Neural crest cell (in vitro differentiated cells): ENCODE measurements around the gene GPR68. TPM values are rescaled to one million over a fixed set of nuclear protein-coding genes. Genes with fewer than 3 reads are reported as not detected.
"Not testable (repeated sequence)": the region's sequence is repeated elsewhere in the genome, so short reads cannot be mapped to it uniquely, and the experiment has no call there.

ENCODE experiments used
- DNase-seq: peaks from one replicate; pipeline ENCODE4 v3.0.0; 2021; ENCODE audit warnings: low read depth, mixed read lengths, low spot score
- H3K27ac Mint-ChIP-seq: one replicate; pipeline ENCODE4 v1.8.0; 2021; ENCODE audit warnings: mild to moderate bottlenecking, mixed read lengths; ENCODE audit not compliant: unreplicated experiment
- H3K27me3 Mint-ChIP-seq: 2 replicates; pipeline ENCODE4 v1.8.0; 2021; ENCODE audit warnings: low read depth, mild to moderate bottlenecking, mixed read lengths
- H3K36me3 Mint-ChIP-seq: 2 replicates; pipeline ENCODE4 v1.8.0; 2021; ENCODE audit warnings: low read depth, mild to moderate bottlenecking, mixed read lengths
- H3K4me1 Mint-ChIP-seq: 2 replicates; pipeline ENCODE4 v1.8.0; 2021; ENCODE audit warnings: mixed read lengths
- H3K4me3 Mint-ChIP-seq: one replicate; pipeline ENCODE4 v1.8.0; 2021; ENCODE audit warnings: mild to moderate bottlenecking, mixed read lengths
- H3K9me3 Mint-ChIP-seq: 2 replicates; pipeline ENCODE4 v1.8.0; 2021; ENCODE audit warnings: mixed read lengths
- CTCF ChIP-seq: fragments of 200-600 bp; sonication (generic); conservative IDR thresholded peaks from 2 replicates; pipeline ENCODE4 v1.5.0; 2021; ENCODE audit warnings: antibody characterized with exemption, mild to moderate bottlenecking
- total RNA-seq: library from RNA; stranded (reverse); gene quantifications from 2 replicates; pipeline ENCODE4 v1.2.1, GENCODE V29; 2021

GPR68 gene
- total RNA-seq, 1 donor from 2014 or later: 0.14 TPM

GRCh38 chr14:91202234-91202974, 42.1 kb downstream of the GPR68 start:
- peaks cover 2% of the 10 kb centered on the region for H3K27me3 Mint-ChIP-seq
- peaks cover 16% of the 10 kb centered on the region for H3K36me3 Mint-ChIP-seq
- H3K9me3 Mint-ChIP-seq: peaks cover 10% of the 10 kb centered on the region
- no peak for TF ChIP-seq CTCF
- peak overlapping the region; percentile 91 for H3K27ac Mint-ChIP-seq
- no peak for DNase-seq
- H3K4me1 Mint-ChIP-seq: peaks cover 44% of the 10 kb centered on the region
- H3K4me3 Mint-ChIP-seq: no peak overlapping the region

- H3K27ac Mint-ChIP-seq, DNase-seq, H3K27me3 Mint-ChIP-seq, H3K4me3 Mint-ChIP-seq, H3K9me3 Mint-ChIP-seq: not testable (repeated sequence)
- Mint-ChIP-seq H3K36me3 (peaks cover 16% of the 10 kb centered on the region), H3K4me1 (peaks cover 38% of the 10 kb centered on the region)
Measured at GRCh38 chr14:91200802-91201201, 43.7 kb downstream of the GPR68 start.

- Mint-ChIP-seq H3K27me3 (peaks cover 2% of the 10 kb centered on the region), H3K36me3 (peaks cover 16% of the 10 kb centered on the region), H3K9me3 (peaks cover 10% of the 10 kb centered on the region), H3K4me3 (no peak overlapping the region), H3K4me1 (peaks cover 29% of the 10 kb centered on the region), H3K27ac (peak overlapping the region; percentile 76)
- TF ChIP-seq CTCF: no peak
- no peak for DNase-seq
Measured at GRCh38 chr14:91197631-91198030, 46.9 kb downstream of the GPR68 start.

GRCh38 chr14:91195881-91196280, 48.6 kb downstream of the GPR68 start:
- H3K36me3 Mint-ChIP-seq: peaks cover 14% of the 10 kb centered on the region

DNA sequence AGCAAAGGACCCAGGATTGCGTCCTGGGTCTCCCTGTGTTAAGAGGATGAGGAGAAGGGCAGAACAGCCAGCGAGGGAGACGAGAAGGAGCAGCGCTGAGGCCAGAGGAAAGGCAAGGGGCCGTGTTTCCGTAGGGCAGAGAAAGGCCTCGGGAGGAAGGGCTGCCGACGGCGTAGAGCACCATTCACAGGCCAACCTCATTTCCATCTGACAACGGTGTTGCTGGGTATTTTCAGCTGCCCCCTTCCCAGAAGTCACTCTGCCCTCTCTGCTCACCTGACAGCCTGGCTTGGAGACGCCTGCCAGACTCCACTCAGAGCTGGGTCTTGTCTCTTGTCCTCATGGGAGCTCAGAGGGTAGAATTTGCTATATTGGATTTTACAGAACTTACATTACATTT, 51.4 kb downstream of the GPR68 start:
- H3K27me3 Mint-ChIP-seq: no peaks in the 10 kb centered on the region
- no peak overlapping the region for H3K4me3 Mint-ChIP-seq
- H3K27ac Mint-ChIP-seq: no peak overlapping the region
- no peak for TF ChIP-seq CTCF
- peaks cover 6% of the 10 kb centered on the region for H3K4me1 Mint-ChIP-seq
- no peaks in the 10 kb centered on the region for H3K9me3 Mint-ChIP-seq
- H3K36me3 Mint-ChIP-seq: peaks cover 7% of the 10 kb centered on the region
- DNase-seq: no peak

More at GRCh38 chr14:91195881-91196280, 48.6 kb downstream of the GPR68 start:
- Mint-ChIP-seq H3K27ac (no peak overlapping the region), H3K4me3 (no peak overlapping the region), H3K9me3 (peaks cover 8% of the 10 kb centered on the region), H3K4me1 (peaks cover 28% of the 10 kb centered on the region), H3K27me3 (peaks cover 2% of the 10 kb centered on the region)
- TF ChIP-seq CTCF: no peak
- DNase-seq: no peak

DNA sequence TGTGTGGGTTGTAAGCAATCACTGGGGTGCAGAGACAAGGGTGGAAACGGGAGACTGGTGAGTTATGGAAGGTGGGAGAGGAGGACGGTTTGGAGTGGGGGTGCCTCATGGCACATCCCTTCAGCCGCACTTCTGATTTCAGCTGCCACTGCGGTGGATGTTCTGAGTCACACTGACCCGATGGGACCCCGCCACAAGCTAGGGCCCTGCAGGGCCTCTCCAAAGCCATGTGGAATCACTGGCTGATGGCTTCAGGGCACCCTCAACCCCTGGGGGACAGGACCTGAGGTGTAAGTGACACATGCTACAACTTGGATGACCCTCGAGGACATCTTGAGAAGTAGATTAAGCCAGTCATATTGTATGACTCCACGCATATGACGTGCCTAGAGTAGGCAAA, 53.7 kb downstream of the GPR68 start:
- Mint-ChIP-seq H3K4me1 (no peaks in the 10 kb centered on the region), H3K36me3 (peaks cover 7% of the 10 kb centered on the region), H3K4me3 (no peak overlapping the region), H3K9me3 (no peaks in the 10 kb centered on the region), H3K27me3 (no peaks in the 10 kb centered on the region), H3K27ac (no peak overlapping the region)
- DNase-seq: no peak
- TF ChIP-seq CTCF: no peak
